Measurements from ENCODE around the gene MGST2.

The MGST2 gene

GRCh38 chr4:139660568-139661043 is 5.0 kb upstream of the MGST2 start:
- TF ChIP-seq MAX (IDR thresholded peaks at IDR 0.05) (no peak), TCF12 (IDR thresholded peaks at IDR 0.05; ENCODE audit: low read depth) (no peak), TAF1 (IDR thresholded peaks at IDR 0.05; ENCODE audit: low read depth) (no peak), RAD21 (IDR thresholded peaks at IDR 0.05; ENCODE audit: low read depth) (no peak), YY1 (IDR thresholded peaks at IDR 0.05; ENCODE audit: low read depth) (no peak), FOXM1 (IDR thresholded peaks at IDR 0.05; ENCODE audit: borderline replicate concordance, low read depth) (no peak)

GRCh38 chr4:139663561-139664138 is 2.0 kb upstream of the MGST2 start:
- TF ChIP-seq NFIC (IDR thresholded peaks at IDR 0.05) (no peak), REST (IDR thresholded peaks at IDR 0.05; ENCODE audit: low read depth) (no peak), TEAD4 (IDR thresholded peaks at IDR 0.05) (no peak), ZBTB7A (IDR thresholded peaks at IDR 0.05; ENCODE audit: low read depth) (no peak), TAF1 (IDR thresholded peaks at IDR 0.05; ENCODE audit: low read depth) (no peak), CREB1 (IDR thresholded peaks at IDR 0.05; ENCODE audit: low read depth) (no peak), EP300 (IDR thresholded peaks at IDR 0.05; ENCODE audit: borderline replicate concordance) (no peak)

GRCh38 chr4:139664442-139664841 is 1.2 kb upstream of the MGST2 start:
- TF ChIP-seq CREB1 (IDR thresholded peaks at IDR 0.05; ENCODE audit: low read depth) (no peak), TAF1 (IDR thresholded peaks at IDR 0.05; ENCODE audit: low read depth) (no peak), EP300 (IDR thresholded peaks at IDR 0.05; ENCODE audit: borderline replicate concordance) (no peak), REST (IDR thresholded peaks at IDR 0.05; ENCODE audit: low read depth) (no peak), MAX (IDR thresholded peaks at IDR 0.05) (no peak), FOXM1 (IDR thresholded peaks at IDR 0.05; ENCODE audit: borderline replicate concordance, low read depth) (no peak), EGR1 (IDR thresholded peaks at IDR 0.05) (no peak), TEAD4 (IDR thresholded peaks at IDR 0.05) (no peak), RAD21 (IDR thresholded peaks at IDR 0.05; ENCODE audit: low read depth) (no peak), ZBTB7A (IDR thresholded peaks at IDR 0.05; ENCODE audit: low read depth) (no peak), TCF12 (IDR thresholded peaks at IDR 0.05; ENCODE audit: low read depth) (no peak), YY1 (IDR thresholded peaks at IDR 0.05; ENCODE audit: low read depth) (no peak), NFIC (IDR thresholded peaks at IDR 0.05) (no peak)

- no peak for TF ChIP-seq NFIC (IDR thresholded peaks at IDR 0.05)
- no peak for TF ChIP-seq FOXM1 (IDR thresholded peaks at IDR 0.05; ENCODE audit: borderline replicate concordance, low read depth)
- no peak for TF ChIP-seq EGR1 (IDR thresholded peaks at IDR 0.05)
- TF ChIP-seq EP300 (IDR thresholded peaks at IDR 0.05; ENCODE audit: borderline replicate concordance), result no peak
- no peak for TF ChIP-seq USF1 (IDR thresholded peaks at IDR 0.05)
- no peak for TF ChIP-seq TEAD4 (IDR thresholded peaks at IDR 0.05)
Measured at GRCh38 chr4:139665079-139665689, 435 bp upstream of the MGST2 start.

GRCh38 chr4:139666735-139667281 is 1.2 kb downstream of the MGST2 start:
- TF ChIP-seq MAX (IDR thresholded peaks at IDR 0.05) (peak; percentile 54), TAF1 (IDR thresholded peaks at IDR 0.05; ENCODE audit: low read depth) (no peak)

- TF ChIP-seq REST (IDR thresholded peaks at IDR 0.05; ENCODE audit: low read depth) (no peak), CREB1 (IDR thresholded peaks at IDR 0.05; ENCODE audit: low read depth) (no peak), FOXM1 (IDR thresholded peaks at IDR 0.05; ENCODE audit: borderline replicate concordance, low read depth) (no peak), TEAD4 (IDR thresholded peaks at IDR 0.05) (no peak), RAD21 (IDR thresholded peaks at IDR 0.05; ENCODE audit: low read depth) (no peak), MAX (IDR thresholded peaks at IDR 0.05) (no peak), TAF1 (IDR thresholded peaks at IDR 0.05; ENCODE audit: low read depth) (no peak), USF1 (IDR thresholded peaks at IDR 0.05) (no peak), NFIC (IDR thresholded peaks at IDR 0.05) (no peak), ZBTB7A (IDR thresholded peaks at IDR 0.05; ENCODE audit: low read depth) (no peak), EGR1 (IDR thresholded peaks at IDR 0.05) (no peak), TCF12 (IDR thresholded peaks at IDR 0.05; ENCODE audit: low read depth) (no peak), YY1 (IDR thresholded peaks at IDR 0.05; ENCODE audit: low read depth) (no peak), EP300 (IDR thresholded peaks at IDR 0.05; ENCODE audit: borderline replicate concordance) (no peak), CEBPB (IDR thresholded peaks at IDR 0.05) (no peak)
Measured at GRCh38 chr4:139668036-139668435, 2.4 kb downstream of the MGST2 start.
